GM12892 (cell line): ENCODE measurements around the gene DIDO1.

Source experiments
- DNase-seq: peaks from one replicate; pipeline ENCODE4 v3.0.0; 2011; ENCODE audit not compliant: insufficient read length
- FAIRE-seq: peaks from 2 replicates; lab custom pipeline; 2011; peaks lifted over from hg19 to GRCh38; lab: Jason Lieb, UNC
- POLR2A ChIP-seq: IDR thresholded peaks from 2 replicates; pipeline ENCODE4 v1.6.1; 2011; ENCODE audit warnings: low read depth, low read length, control low read depth
- POLR2AphosphoS5 ChIP-seq: IDR thresholded peaks from 2 replicates; pipeline ENCODE4 v1.6.1; 2011; ENCODE audit warnings: low read depth, low read length, control low read depth
- TAF1 ChIP-seq: IDR thresholded peaks from 2 replicates; pipeline ENCODE4 v1.6.1; 2011; ENCODE audit warnings: low read depth, mild to moderate bottlenecking, control low read depth, low read length, borderline replicate concordance

Gene DIDO1

GRCh38 chr20:62910777-62911497 lies 15.4 kb downstream of the DIDO1 start:
- TF ChIP-seq POLR2A (no peak), TAF1 (no peak), POLR2AphosphoS5 (no peak)
- FAIRE-seq (no peak), DNase-seq (no peak)

GRCh38 chr20:62910217-62910766 lies 16.0 kb downstream of the DIDO1 start:
- DNase-seq (no peak), FAIRE-seq (no peak)
- peak; percentile 52 for TF ChIP-seq POLR2A
- TF ChIP-seq TAF1 = no peak
- peak; percentile 45; the same call in 1 of the 2 replicates for TF ChIP-seq POLR2AphosphoS5

GRCh38 chr20:62908971-62909791 lies 17.1 kb downstream of the DIDO1 start:
- FAIRE-seq = no peak
- no peak for TF ChIP-seq POLR2A
- no peak for TF ChIP-seq TAF1
- no peak for TF ChIP-seq POLR2AphosphoS5

GRCh38 chr20:62907384-62908317 lies 18.7 kb downstream of the DIDO1 start:
- TF ChIP-seq TAF1 (no peak), POLR2A (no peak), POLR2AphosphoS5 (no peak)
- no peak for DNase-seq
- FAIRE-seq = no peak

More at GRCh38 chr20:62908971-62909791, 17.1 kb downstream of the DIDO1 start:
- no peak for DNase-seq

GRCh38 chr20:62906647-62907375 lies 19.5 kb downstream of the DIDO1 start:
- DNase-seq = no peak
- no peak for FAIRE-seq
- TF ChIP-seq POLR2A = no peak

GRCh38 chr20:62906209-62906608 lies 20.1 kb downstream of the DIDO1 start:
- TF ChIP-seq POLR2AphosphoS5 (no peak), POLR2A (no peak), TAF1 (no peak)
- FAIRE-seq (no peak), DNase-seq (no peak)

- DNase-seq (no peak), FAIRE-seq (no peak)
- TF ChIP-seq POLR2A = no peak; the same call in 1 of the 2 replicates
- no peak for TF ChIP-seq TAF1
- 0 out of 2 replicates have a peak, but pooled peaks have one; percentile 24 for TF ChIP-seq POLR2AphosphoS5
These were observed 20.7 kb downstream of the DIDO1 start for GRCh38 chr20:62905536-62906117.

GRCh38 chr20:62902926-62903615 lies 23.2 kb downstream of the DIDO1 start:
- no peak for FAIRE-seq
- TF ChIP-seq POLR2AphosphoS5 (no peak), TAF1 (no peak), POLR2A (peak; percentile 27; the same call in 1 of the 2 replicates)
- no peak for DNase-seq

GRCh38 chr20:62901891-62902290 lies 24.4 kb downstream of the DIDO1 start:
- TF ChIP-seq POLR2AphosphoS5 (no peak), POLR2A (no peak), TAF1 (no peak)
- DNase-seq (no peak), FAIRE-seq (no peak)
